ENCODE measurements around the gene YEATS4.

The YEATS4 gene

DNA sequence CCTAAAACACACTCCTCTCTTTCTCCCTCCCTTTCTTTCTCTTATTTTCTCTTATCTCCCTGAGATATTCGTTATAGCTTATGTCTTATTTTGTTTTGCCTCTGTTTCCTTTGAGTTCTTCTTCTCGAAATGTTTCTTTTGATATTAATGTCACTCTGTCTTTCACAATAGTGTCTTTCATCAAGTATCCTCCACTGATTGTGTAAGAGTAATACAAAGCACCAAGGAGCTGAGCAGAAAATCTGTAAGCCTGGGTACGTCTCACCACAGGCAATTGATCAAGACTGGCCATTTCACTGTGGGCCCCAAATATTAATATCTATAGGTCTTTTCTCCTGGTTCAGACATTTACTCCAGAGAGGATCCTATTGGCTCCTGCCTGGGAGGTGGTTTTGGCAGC lies 16.2 kb upstream of the YEATS4 start:
- no peak for DNase-seq

DNA sequence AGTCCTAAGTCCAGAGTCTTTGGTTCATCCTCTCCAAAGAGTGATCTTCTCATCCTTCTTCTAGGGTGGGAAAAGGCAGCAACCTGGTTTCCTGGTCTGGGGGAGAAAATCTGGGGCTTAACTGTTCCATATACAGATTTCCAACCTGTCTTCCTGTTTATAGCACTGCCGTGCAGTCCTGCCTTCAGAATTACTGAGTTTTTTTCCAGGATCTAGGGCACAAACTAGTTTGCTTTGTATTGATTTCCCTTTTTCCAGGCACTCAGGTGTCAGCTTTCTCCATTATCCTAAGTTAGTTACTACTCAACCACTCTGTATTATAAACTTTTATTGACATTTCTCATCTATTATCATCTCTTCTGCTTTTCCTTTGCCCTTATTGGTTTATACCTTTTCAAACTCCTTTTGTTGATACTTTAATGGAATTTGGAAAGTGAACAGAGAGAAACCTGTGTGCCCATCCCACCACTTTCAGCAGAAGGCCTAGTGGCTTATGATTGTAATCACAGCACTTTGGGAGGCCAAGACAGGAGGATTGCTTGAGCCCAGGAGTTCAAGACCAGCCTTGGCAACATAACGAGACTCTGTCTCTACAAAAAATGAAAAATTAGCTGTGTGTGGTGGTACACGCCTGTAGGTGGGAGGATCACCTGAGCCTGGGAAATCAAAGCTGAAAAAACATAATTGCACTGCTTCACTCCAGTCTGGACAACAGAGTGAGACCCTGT lies 15.5 kb upstream of the YEATS4 start:
- DNase-seq = no peak

DNA sequence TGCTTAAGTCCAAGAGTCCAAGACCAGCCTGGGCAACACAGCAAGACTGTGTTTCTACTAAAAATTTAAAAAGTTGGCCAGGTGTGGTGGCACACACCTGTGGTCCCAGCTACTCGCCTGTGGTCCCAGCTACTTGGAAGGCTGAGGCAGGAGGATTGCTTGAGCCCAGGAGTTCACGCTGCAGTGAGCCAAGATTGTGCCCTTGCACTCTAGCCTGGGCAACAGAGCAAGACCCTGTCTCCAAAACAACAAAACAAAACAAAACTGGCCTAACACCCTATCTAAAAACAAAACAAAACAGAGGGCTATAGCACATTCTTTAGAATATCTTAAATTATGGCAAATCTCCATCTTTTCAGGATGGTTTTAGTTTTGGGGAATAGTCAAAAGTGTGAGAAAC lies 14.5 kb upstream of the YEATS4 start:
- DNase-seq = no peak

DNA sequence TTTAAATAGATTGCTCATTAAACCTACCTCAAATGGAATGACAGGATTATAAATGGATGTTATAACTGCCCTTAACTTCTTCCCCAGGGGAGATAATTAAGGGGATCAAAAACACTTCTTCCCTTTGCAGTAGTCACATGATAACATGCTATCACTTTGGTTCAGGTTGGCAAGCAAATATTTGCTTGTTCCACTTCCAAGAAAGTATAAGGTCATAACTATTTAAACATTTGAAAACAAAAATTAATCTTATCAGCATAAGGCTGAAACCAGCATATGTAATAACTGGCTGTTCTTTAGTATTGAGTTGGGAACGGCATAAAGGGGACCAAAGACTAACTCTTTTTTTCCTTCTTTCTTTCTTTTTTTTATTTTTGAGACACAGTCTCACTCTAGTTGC lies 13.8 kb upstream of the YEATS4 start:
- no peak for DNase-seq

DNA sequence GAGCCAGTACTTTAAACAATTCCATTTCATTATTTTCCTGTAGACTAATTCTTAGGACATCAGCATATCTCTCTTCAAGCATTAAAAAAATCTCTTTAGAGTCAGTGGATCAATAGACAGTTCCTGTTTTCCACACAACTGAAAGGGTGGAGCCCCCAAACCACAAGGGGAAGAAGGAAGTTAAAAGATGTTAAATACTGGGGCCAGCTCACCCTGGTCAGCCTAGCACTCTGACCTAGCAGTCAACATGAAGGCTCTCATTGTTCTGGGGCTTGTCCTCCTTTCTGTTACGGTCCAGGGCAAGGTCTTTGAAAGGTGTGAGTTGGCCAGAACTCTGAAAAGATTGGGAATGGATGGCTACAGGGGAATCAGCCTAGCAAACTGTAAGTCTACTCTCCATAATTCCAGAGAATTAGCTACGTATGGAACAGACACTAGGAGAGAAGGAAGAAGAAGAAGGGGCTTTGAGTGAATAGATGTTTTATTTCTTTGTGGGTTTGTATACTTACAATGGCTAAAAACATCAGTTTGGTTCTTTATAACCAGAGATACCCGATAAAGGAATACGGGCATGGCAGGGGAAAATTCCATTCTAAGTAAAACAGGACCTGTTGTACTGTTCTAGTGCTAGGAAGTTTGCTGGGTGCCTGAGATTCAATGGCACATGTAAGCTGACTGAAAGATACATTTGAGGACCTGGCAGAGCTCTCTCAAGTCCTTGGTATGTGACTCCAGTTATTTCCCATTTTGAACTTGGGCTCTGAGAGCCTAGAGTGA lies 11.2 kb upstream of the YEATS4 start, which contains the start of gene LYZ:
TSS of gene LYZ (plus strand) at position 220 of the 777 bp plus-strand sequence. CDS start at position 248, 28 bp downstream.
- no peak for DNase-seq

DNA sequence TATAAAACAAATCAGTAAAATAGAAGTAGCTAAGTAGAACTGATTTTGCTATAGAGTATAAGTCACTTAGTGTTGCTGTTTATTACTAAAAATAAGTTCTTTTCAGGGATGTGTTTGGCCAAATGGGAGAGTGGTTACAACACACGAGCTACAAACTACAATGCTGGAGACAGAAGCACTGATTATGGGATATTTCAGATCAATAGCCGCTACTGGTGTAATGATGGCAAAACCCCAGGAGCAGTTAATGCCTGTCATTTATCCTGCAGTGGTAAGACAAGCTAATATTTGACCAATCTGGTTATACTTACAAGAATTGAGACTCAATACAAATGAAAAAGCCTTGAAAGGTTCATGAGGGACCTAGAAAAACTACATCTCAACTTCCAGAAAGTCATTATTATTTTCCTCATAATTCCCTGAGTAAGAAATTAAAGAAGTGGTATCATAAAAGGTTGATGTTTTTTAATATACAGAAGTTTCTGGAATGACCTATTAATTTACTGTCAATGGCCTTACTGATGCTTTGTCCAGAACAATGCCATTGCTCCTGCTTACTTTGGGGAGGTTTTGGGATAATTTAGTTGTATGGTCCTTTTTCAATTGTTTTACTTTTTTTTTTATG lies 9.4 kb upstream of the YEATS4 start:
- DNase-seq = no peak

DNA sequence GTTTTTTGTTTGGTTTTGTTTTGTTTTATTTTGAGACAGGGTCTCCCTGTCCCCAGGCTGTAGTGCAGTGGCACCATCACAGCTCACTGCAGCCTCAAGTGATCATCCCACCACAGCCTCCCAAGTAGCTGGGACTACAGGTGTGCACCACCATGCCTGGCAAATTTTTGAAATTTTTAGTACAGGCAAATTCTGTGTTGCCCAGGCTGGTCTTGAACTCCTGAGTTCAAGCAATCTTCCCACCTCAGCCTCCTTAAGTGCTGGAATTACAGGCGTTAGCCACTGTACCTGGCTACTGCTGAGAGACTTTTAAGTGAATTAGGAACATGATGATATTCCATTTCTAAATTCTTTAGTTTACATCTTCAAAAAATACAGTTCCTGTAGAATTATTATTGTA lies 8.8 kb upstream of the YEATS4 start:
- no peak for DNase-seq

DNA sequence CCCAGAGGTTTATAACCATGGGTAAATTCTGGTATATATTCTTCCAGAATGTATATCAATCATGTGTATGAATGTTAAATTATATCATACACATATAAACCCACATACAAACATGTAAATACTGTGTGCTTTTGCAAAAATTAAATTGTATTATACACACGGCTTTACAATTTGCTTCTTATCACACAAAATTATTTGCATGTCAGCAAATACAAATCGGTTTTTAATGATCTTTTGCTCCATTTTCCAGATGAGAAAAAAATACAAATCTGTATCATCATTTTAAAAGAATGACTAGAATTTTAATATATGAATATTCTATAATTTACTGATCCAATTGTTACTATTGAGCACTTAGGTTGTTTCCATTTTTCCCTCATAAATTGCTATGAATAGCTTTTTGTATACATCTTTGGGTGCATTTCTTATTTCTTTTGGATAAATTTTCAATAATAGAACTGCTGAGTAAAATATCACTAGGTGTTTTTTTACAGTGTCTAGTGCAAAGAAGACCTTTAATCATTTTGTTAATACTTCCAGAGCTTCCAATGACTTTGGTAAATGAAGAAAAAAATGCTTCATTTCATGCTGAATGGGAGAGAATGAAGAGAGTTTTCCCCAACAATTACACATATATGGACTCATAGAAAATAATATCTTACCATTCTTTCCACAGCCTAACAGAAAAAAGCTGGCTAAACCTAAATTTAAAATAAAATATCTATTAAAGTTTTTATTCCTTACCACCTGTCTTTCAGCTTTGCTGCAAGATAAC lies 7.9 kb upstream of the YEATS4 start:
- DNase-seq = no peak

DNA sequence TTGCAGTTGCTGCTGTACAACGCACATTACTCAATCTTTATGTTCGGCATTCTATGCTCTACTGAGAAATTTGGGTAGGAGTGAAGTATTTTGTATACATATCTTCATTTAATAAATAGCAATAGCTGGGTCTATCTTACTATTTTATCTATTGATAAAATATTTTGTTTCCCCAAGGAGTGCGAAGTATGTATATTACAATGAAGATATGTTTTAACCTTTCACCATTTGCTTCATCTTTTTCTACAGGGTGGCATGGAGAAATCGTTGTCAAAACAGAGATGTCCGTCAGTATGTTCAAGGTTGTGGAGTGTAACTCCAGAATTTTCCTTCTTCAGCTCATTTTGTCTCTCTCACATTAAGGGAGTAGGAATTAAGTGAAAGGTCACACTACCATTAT lies 6.6 kb upstream of the YEATS4 start:
- no peak for DNase-seq

DNA sequence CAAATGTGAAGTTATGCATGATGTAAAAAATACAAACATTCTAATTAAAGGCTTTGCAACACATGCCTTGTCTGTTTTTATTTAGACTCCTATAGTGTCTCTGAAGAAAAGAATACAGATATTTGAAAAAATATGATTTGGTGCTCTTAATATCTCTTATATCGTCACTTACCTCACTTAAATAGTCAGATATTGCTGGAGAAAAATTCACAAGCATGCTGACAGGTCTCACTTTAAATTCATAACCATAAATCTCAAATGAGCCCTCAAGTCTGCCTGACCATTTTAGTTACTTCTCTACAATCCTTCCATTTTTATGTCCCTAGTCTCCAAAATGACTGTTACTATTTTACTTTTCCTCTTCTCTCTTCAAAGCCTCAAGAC lies 5.4 kb upstream of the YEATS4 start:
- DNase-seq = no peak

DNA sequence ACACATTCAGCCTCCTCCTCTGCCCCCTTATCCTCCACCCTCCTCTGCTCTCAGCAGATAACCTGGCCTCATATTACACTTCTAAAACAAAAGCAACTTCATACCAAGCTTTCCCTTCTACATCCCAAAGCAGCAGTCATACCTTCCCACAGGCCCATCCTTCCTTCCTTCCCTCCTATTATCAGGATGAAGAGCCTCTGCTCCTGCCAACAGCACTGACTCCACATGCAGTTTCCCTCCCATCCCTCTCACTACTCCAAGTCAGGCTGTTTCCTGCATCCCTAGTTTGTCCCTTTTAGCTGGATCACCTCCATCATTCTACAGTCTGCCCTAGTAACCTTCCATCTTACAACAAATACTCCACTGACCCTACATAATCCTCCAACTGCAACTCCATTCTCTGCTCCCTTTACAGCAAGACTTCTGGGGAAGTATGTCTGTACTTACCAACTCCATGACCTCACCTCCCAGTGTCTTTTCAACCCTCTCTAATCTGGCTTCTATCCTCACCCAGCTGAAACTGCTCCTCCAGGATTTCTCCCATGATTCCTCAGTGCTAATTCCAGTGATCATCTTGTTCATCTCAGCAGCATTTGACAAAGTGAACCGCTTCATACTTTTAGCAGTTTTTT lies 4.9 kb upstream of the YEATS4 start:
- no peak for DNase-seq

DNA sequence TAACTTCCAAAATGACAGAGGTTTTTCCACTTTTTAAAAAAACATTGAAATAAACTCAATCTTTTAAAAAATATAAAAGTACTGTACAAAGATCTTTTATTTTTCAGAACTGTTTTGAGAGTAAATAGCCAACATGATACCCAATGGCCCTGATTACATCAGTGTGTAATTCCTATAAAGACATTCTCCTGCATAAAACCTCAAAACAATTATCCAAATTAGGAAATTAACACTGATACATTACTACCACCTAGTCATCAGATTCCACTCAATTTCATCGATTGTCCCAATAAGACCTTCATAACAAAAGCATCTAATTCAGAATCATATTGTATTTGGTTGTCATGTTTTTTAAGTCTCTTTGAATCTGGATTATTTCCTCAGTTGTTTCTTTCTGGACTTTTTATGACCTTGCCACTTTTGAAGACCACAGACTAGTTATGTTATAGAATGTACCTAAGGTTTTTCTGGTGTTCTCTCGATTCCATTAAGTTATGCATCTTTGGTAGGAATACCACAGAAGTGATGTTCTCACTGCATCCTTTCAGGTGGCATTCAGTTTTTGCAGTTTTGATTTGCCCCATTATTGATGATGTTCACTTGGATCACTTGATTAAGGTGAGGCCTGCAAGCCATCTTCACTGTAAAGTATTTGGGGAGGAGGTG lies 4.0 kb upstream of the YEATS4 start:
- no peak for DNase-seq

DNA sequence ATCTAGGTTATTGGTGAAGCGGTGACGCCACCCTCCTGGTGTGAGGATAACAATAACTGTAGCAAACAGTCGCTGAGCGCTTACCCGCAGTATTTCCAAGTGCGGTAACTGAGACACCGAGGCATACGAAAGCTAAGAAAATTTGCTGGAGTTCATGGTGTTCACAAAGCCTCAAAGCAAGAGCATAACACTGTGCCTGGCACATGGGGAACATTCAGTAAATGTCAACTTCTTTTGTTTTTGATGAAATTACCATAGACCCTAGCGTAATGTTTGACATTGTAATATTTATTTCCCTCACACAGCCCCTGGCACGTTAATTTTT lies 767 bp downstream of the YEATS4 start:
- DNase-seq = no peak

DNA sequence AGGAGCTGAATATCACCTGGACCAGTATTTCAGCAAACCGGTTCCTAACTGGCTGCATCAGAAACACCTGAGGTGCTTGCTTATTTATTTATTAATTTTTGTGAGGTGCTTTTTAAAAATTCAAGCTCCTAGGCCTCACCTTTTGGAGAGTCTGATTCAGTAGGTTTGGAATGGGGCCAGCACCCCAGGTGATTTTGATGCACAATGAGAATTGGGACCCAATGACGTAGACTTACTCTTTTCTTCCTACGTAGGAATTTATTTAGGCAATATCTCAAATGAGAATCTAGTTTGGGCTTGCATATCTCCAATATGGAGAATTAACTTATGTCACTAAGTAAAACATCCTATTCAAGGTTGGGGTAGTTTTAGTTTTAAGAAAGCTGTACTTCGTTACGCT lies 7.3 kb downstream of the YEATS4 start:
- DNase-seq = no peak

DNA sequence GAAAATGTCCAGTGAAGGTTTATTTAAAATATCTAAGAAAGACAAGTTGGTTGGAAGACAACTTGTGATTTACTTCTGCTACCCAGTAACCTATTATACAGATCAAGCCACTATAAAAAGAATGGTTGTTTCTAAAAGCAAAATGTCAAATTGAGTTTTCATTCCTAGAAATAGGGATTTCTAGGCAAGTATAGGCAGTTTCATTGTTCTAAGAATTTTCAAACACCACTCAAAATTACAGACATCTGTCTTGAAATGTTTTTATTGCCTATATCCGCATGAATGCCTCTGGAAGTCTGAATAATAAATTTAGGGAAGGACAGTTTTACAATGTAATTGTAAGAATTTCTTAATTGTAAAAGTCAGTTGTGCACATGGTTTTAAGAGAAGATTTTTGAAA lies 8.6 kb downstream of the YEATS4 start:
- no peak for DNase-seq

DNA sequence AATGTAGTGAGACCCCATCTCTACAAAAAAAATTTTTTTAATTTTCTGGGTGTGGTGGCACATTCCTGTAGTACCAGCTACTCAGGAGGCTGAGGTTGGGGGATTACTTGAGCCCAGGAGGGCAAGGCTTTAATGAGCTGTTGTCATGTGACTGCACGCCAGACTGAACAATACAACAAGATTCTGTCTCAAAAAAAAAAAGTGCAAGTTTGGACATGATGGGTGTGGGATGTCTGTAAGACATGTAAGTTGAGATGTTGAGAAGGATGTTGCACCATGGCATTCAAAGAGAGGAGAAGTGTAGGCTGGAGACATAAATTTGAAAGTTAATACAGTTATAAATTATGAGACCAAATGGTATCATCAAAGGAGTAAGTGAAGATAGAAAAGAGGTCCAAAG lies 23.5 kb downstream of the YEATS4 start:
- no peak for DNase-seq

DNA sequence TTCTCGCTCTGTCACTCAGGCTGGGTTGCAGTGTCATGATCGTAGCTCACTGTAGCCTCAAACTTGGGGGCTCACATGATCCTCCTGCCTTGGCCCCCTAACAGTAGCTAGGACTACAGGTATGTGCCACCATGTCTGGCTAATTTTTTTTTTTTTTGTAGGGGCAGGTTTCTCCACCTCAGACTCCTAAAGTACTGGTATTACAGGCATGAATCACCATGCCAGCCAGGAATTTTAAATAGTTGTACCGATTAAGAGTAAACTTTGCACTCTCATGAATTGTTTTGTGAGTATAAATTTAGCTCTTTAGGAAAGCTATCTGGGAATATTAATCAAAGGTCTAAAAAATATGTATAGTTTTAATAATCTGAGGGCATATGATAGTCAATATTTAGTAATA lies 25.5 kb downstream of the YEATS4 start:
- no peak for DNase-seq

DNA sequence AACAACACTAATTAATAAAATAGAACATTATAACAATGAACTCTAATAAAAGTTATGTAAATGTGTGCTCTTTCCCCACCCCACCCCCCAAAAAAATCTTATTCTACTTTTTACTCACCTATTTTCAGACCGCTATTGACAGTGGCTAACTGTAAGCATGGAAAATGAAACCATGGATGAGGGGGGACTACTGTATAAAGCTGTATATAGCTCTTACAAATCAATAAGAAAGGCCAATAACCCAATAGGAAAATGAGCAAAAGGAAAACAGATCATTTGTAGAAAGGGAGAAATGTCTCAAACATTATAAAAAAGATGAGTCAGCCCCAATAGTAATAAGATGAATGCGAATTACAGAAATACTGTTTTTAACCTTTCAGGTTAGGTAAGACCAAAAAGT lies 27.4 kb downstream of the YEATS4 start:
- DNase-seq = no peak

DNA sequence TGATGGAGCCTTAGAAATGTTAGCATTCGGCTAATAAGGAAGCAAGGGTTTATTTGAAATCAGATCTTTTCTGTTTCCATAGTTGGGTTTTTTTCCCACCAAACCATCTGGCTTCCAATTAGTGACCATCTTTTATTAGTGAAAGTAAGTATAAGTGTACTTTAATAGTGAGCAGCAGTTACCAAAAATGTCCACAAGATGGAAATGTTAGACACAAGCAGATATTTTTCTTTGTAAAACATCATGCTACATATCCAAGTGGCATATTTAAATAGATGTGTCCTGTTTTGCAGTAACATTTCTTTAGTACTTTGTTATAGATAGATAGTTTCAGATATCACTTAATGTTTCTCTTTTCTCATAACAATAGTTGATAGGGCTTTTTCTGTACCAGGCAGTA lies 28.8 kb downstream of the YEATS4 start:
- DNase-seq = no peak

DNA sequence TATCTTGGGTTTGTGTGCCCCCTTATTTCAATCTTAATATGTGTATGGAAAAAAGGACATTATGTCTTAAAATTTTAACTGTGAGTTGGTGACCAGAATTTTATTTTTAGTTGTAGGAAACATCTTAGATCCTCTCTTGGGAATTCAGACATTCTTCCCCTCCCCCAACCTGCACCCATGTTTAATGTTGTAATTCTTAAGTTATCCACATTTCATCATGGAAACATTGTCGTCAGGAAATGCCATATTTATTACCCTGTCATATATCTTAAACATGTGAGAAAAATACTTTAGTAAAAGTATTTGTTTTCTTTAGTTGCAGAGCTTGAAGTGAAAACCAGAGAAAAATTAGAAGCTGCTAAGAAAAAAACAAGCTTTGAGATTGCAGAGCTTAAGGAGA lies 30.3 kb downstream of the YEATS4 start:
- no peak for DNase-seq

DNA sequence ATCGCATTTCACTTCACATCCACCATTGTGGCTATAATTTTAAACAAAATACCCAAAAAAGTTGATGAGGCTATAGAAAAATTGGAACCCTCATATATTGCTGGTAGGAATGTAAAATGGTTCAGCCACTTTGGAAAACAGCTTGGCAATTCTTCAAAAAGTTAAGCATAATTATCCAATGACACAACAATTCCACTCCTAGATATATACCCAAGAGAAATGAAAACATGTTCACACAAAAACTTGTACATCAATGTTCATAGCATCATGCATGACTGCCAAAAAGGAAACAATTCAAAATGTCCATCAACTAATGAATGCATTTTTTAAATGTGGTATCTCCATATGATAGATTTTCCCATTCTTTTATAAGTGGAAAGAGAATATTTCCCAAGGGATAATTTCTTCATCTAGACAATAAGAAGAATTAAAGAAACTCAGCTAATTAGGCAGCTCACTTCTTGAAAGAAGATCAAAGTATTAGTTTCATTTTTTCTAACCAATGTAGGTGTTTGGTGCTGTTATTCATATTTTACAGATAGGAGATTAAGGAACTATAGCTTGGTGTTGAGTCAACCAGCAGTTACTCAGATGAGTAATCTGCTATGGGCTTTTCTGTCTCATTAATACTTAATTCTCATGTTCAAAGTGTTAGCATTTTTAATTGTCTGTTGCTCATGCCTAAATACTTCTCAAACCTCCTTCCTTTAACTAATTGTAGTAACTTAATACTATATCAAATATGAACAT lies 32.8 kb downstream of the YEATS4 start:
- no peak for DNase-seq

DNA sequence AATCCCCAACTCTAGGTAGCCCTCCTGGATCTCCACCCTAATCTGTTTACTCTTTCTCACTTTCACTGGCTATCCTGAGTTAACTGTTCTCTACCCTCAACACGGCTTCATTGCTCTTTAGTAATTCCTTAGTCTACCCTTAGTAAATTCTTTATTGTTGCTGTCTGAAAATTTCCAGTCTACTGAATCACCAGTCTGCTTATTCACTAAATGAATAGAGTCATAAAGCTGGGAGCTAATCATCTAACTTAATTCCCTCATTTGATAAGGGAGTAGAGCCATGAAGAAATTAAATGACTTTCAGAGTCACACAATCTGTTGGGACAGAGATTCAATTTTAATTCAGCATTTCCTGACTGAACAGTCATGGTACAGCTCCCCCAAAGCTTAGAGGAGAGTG lies 36.5 kb downstream of the YEATS4 start:
- no peak for DNase-seq
